Posterior vena cava (tissue), 2 donors: ENCODE data around the gene TMEM86B. TPM values are rescaled to one million over a fixed set of nuclear protein-coding genes. Genes with fewer than 3 reads are reported as not detected.
A peak's percentile ranks its signal among the peaks of the same experiment; 100 is the strongest.
"Not testable (repeated sequence)": the region's sequence is repeated elsewhere in the genome, so short reads cannot be mapped to it uniquely, and the experiment has no call there.

Experiments
- DNase-seq: peaks from one replicate; pipeline ENCODE4 v3.0.0-alpha.2; 2020; ENCODE audit warnings: low spot score
- intact Hi-C, 2 donors: fragments of 100-400 bp; cut with DNase I; formaldehyde crosslinking; loops; one replicate each; pipeline versions ENCODE4 v1.14.1 to v1.14.2; 2022 to 2023
- total RNA-seq, 2 donors: library from RNA; stranded (reverse); fragmentation: NEBNext Ultra II Directional; extraction: Animal tissue kit (Norgen Biotek cat#: 25700); gene quantifications; one replicate each; pipeline ENCODE4 v1.2.1, GENCODE V29; 2021
- donor health status: DM: yes; HTN: yes; CAD: no.
- donor health status: DM: yes; HTN: yes; CAD: no.

TMEM86B gene
- total RNA-seq, 2 donors from 2014 or later, result 1.6 to 1.7 TPM

- intact Hi-C loops, result no loop called here
- DNase-seq, result no peak
Measured at GRCh38 chr19:55227241-55228014, 1.1 kb downstream of the TMEM86B start.

- no peak for DNase-seq
- intact Hi-C loops, result no loop called here
Measured at GRCh38 chr19:55226788-55227187, 1.8 kb downstream of the TMEM86B start.

GRCh38 chr19:55226273-55226672 lies 2.3 kb downstream of the TMEM86B start:
- intact Hi-C loops, result no loop called here
- DNase-seq, result no peak

- no peak for DNase-seq
- intact Hi-C loops, result no loop called here
Measured at GRCh38 chr19:55225415-55225958, 3.1 kb downstream of the TMEM86B start.

- DNase-seq, intact Hi-C loops: not testable (repeated sequence)
Measured at GRCh38 chr19:55224679-55225414, 3.7 kb downstream of the TMEM86B start.

- intact Hi-C loops, result no loop called here
- DNase-seq, result no peak
Measured at GRCh38 chr19:55224038-55224665, 4.4 kb downstream of the TMEM86B start.

- DNase-seq, result no peak
- intact Hi-C loops, result no loop called here
Measured at GRCh38 chr19:55223291-55224037, 5.1 kb downstream of the TMEM86B start.

GRCh38 chr19:55220525-55220924 lies 8.0 kb downstream of the TMEM86B start:
- no peak for DNase-seq
- intact Hi-C loops, result no loop called here

GRCh38 chr19:55216461-55217198 lies 11.9 kb downstream of the TMEM86B start:
- peak; percentile 93 for DNase-seq
- intact Hi-C loops, result no loop called here

GRCh38 chr19:55213547-55213946 lies 15.0 kb downstream of the TMEM86B start:
- no peak for DNase-seq

GRCh38 chr19:55212447-55212846 lies 16.1 kb downstream of the TMEM86B start:
- no peak for DNase-seq
- intact Hi-C loops, result no loop called here

More at GRCh38 chr19:55213547-55213946, 15.0 kb downstream of the TMEM86B start:
- intact Hi-C loops, result no loop called here

- no peak for DNase-seq
- intact Hi-C loops, result no loop called here
Measured at GRCh38 chr19:55209693-55210472, 18.7 kb downstream of the TMEM86B start.

- DNase-seq, result no peak
- intact Hi-C loops, result no loop called here
Measured at GRCh38 chr19:55208880-55209692, 19.5 kb downstream of the TMEM86B start, which contains the start of gene PTPRH. PTPRH (minus strand) TSS chr19:55209501; CDS start chr19:55209433, 68 bp downstream.

GRCh38 chr19:55206664-55207500 lies 21.7 kb downstream of the TMEM86B start:
- intact Hi-C loops, result no loop called here
- peak; percentile 93 for DNase-seq

- DNase-seq, intact Hi-C loops: not testable (repeated sequence)
Measured at GRCh38 chr19:55202199-55202598, 26.4 kb downstream of the TMEM86B start.

GRCh38 chr19:55199620-55200204 lies 28.9 kb downstream of the TMEM86B start:
- DNase-seq, result no peak
- intact Hi-C loops, result no loop called here
